CD4-positive, CD25-positive, alpha-beta regulatory T cell (primary cell): ENCODE data around the gene RPS21. TPM values are rescaled to one million over a fixed set of nuclear protein-coding genes. Genes with fewer than 3 reads are reported as not detected.
A peak's percentile ranks its signal among the peaks of the same experiment; 100 is the strongest.

ENCODE experiments used
- ATAC-seq, 2 donors: fragments of 150-1000 bp; cut with Tn5 transposase; one replicate each; pipeline ENCODE4 v1.10.0; 2021; ENCODE audit warnings: low read depth in 2 of 2, moderate number of reproducible peaks in 2 of 2, moderate library complexity in 1 of 2
- DNase-seq, 3 donors: peaks; one replicate each; pipeline versions ENCODE4 v3.0.0 to v3.0.0-alpha.2; 2012 to 2022; ENCODE audit warnings: mixed read lengths in 1 of 3
- H3K27ac ChIP-seq: one replicate; pipeline ENCODE4 v1.7.0; 2013; ENCODE audit warnings: mild to moderate bottlenecking, low read length; ENCODE audit not compliant: insufficient read depth, poor library complexity, severe bottlenecking
- H3K27me3 ChIP-seq: one replicate; pipeline ENCODE4 v1.7.0; 2013; ENCODE audit warnings: low read length; ENCODE audit not compliant: control insufficient read depth, insufficient read depth
- H3K36me3 ChIP-seq: one replicate; pipeline ENCODE4 v1.7.0; 2013; ENCODE audit warnings: mild to moderate bottlenecking, low read length, moderate library complexity; ENCODE audit not compliant: control insufficient read depth, insufficient read depth
- H3K4me1 ChIP-seq: 2 replicates; pipeline ENCODE4 v1.7.0; 2013; ENCODE audit warnings: mild to moderate bottlenecking, low read length; ENCODE audit not compliant: insufficient read depth, control insufficient read depth, poor library complexity, severe bottlenecking
- H3K4me3 ChIP-seq: one replicate; pipeline ENCODE4 v1.7.0; 2013; ENCODE audit warnings: low read depth, mild to moderate bottlenecking, low read length, moderate library complexity
- H3K9me3 ChIP-seq, 2 experiments: 1 replicate in 1 of 2; 2 replicates in 1 of 2; pipeline ENCODE4 v1.7.0; 2013; ENCODE audit warnings: low read length in 2 of 2, mild to moderate bottlenecking in 1 of 2, moderate library complexity in 1 of 2; ENCODE audit not compliant: control insufficient read depth in 2 of 2
- H3K27ac Mint-ChIP-seq, 3 donors: one replicate each; pipeline ENCODE4 v1.8.0; 2020 to 2022; ENCODE audit warnings: mild to moderate bottlenecking in 3 of 3, mixed read lengths in 3 of 3, moderate library complexity in 2 of 3
- H3K27me3 Mint-ChIP-seq: one replicate; pipeline ENCODE4 v1.8.0; 2022; ENCODE audit warnings: mild to moderate bottlenecking, mixed read lengths
- H3K36me3 Mint-ChIP-seq: one replicate; pipeline ENCODE4 v1.8.0; 2020; ENCODE audit warnings: mixed read lengths
- H3K4me1 Mint-ChIP-seq, 4 donors: one replicate each; pipeline ENCODE4 v1.8.0; 2020 to 2022; ENCODE audit warnings: mixed read lengths in 4 of 4, mild to moderate bottlenecking in 1 of 4
- H3K4me3 Mint-ChIP-seq, 4 donors: one replicate each; pipeline ENCODE4 v1.8.0; 2020 to 2022; ENCODE audit warnings: mild to moderate bottlenecking in 4 of 4, mixed read lengths in 4 of 4, moderate library complexity in 3 of 4
- H3K9me3 Mint-ChIP-seq, 7 donors: one replicate each; pipeline ENCODE4 v1.8.0; 2020 to 2022; ENCODE audit warnings: mixed read lengths in 7 of 7, mild to moderate bottlenecking in 3 of 7, moderate library complexity in 2 of 7
- polyA plus RNA-seq, 4 donors: library from polyadenylated mRNA; unstranded; fragments of 300-500 nt; fragmentation: Illumina TruSeq; gene quantifications; one replicate each; pipeline ENCODE4 v1.2.3, GENCODE V29; 2021
- total RNA-seq: library from RNA; stranded (reverse); gene quantifications from one replicate; pipeline ENCODE4 v1.2.3, GENCODE V29; 2022

Gene RPS21
- total and polyA plus RNA-seq, 5 donors from 2014 or later, result 1,945 to 3,094 (median 2,256) TPM

GRCh38 chr20:62374331-62375152 is 12.4 kb upstream of the RPS21 start:
- Mint-ChIP-seq H3K36me3 (no peaks in the 10 kb centered on the region), H3K27ac (no peak overlapping the region), H3K27me3 (peaks cover 4% of the 10 kb centered on the region), H3K4me3 (no peak overlapping the region), H3K4me1 (peaks cover 0 to 5% (median 0%) of the 10 kb centered on the region in 4 donors), H3K9me3 (no peaks in the 10 kb centered on the region)
- ATAC-seq (no peak), DNase-seq (no peak)
- no peak overlapping the region for H3K27ac ChIP-seq
- no peaks in the 10 kb centered on the region for H3K36me3 ChIP-seq
- H3K4me1 ChIP-seq, result no peaks in the 10 kb centered on the region
- no peaks in the 10 kb centered on the region for H3K9me3 ChIP-seq
- no peak overlapping the region for H3K4me3 ChIP-seq
- H3K27me3 ChIP-seq, result no peaks in the 10 kb centered on the region

DNA sequence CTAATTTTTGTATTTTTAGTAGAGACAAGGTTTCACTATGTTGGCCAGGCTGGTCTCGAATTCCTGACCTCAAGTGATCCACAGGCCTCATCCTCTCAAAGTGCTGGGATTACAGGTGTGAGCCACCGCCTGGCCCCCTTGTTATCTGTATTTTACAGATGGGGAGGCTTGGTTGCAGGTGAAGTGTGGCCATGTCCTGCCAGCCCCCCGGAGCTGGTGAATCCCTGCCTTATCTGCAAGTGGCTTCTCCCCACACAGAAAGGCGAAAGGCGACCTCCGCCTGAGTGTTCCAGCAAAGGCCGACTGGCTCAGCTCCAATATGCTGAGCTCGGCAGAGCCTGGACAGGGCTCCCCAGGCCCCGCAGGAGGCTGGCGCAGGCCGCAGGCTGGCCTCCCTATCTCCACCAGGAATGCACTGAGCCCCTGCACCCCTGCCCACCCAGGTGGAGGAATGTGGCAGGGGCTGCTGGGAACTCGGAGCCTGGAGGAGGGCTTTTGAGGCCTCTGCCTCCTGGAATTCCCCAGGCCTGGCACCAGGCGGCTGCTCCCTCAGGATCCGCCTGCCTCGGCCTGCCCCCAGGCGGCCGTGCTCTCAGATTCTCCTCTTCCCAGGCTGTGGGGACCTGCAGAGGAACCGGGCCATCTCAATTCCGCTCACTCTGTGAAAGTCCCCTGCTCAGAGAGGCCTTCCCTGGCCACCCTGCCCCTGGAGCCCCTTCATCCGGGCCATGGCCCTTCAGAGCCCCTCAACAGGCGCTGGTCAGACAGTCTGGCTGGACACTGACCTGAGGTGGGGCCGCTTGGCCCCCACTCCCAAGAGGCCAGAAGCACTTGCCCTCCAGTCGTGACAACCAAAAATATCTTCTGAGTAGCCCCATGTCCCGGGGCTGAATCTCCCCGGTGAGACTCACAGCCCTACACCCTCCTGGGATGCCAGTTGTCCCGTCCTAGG is 10.5 kb upstream of the RPS21 start:
- no peak overlapping the region for H3K27ac Mint-ChIP-seq
- DNase-seq (no peak), ATAC-seq (no peak)
- peaks cover 0 to 5% (median 0%) of the 10 kb centered on the region in 4 donors for H3K4me1 Mint-ChIP-seq
- H3K27me3 ChIP-seq, result no peaks in the 10 kb centered on the region
- no peaks in the 10 kb centered on the region for H3K36me3 Mint-ChIP-seq
- H3K36me3 ChIP-seq, result no peaks in the 10 kb centered on the region
- no peaks in the 10 kb centered on the region for H3K9me3 Mint-ChIP-seq
- no peaks in the 10 kb centered on the region for H3K4me1 ChIP-seq
- H3K27ac ChIP-seq, result no peak overlapping the region
- H3K4me3 Mint-ChIP-seq, result no peak overlapping the region
- H3K4me3 ChIP-seq, result no peak overlapping the region
- no peaks in the 10 kb centered on the region for H3K9me3 ChIP-seq
- peaks cover 4% of the 10 kb centered on the region for H3K27me3 Mint-ChIP-seq

- Histone ChIP-seq H3K36me3 (no peaks in the 10 kb centered on the region), H3K9me3 (no peaks in the 10 kb centered on the region)
- H3K27ac Mint-ChIP-seq, result peak overlapping the region in 1 of 3 donors; percentile 23
Measured at GRCh38 chr20:62377064-62377461, 9.8 kb upstream of the RPS21 start.

DNA sequence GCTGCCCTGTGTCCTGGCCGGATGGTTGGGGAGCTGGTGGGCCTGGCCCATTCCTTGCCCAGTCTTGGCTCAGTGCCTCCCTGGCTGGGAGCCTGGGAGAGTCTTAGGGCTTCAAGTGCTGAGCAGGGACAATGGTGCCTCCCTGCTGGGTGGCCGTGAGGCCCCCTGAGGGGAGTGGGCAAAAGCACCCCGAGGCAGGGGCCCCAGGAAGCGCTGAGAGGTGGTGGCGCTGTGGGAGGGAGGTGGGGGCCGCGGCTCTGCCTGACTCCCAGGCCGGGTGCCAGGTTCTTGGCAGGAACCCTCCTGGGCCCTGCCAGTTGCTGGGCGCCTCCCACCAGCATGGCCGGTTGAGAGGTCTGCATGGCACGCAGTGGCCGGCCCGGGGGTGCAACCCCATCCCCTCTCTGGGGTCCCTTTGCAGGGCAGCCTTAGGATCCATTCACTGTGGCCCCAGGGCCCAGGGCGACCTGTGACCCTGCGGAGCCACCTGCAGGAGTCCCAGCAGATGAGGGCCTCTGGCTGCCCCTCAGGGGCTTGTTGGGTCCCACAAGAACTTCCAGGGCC is 9.2 kb upstream of the RPS21 start:
- DNase-seq (no peak), ATAC-seq (no peak)
- H3K4me3 Mint-ChIP-seq, result no peak overlapping the region
- H3K27ac ChIP-seq, result no peak overlapping the region
- H3K36me3 Mint-ChIP-seq, result peaks cover 6% of the 10 kb centered on the region
- H3K27ac Mint-ChIP-seq, result no peak overlapping the region
- peaks cover 0 to 9% (median 6%) of the 10 kb centered on the region in 4 donors for H3K4me1 Mint-ChIP-seq
- no peaks in the 10 kb centered on the region for H3K27me3 ChIP-seq
- peaks cover 0 to 5% (median 1%) of the 10 kb centered on the region in 7 donors for H3K9me3 Mint-ChIP-seq
- peaks cover 4% of the 10 kb centered on the region for H3K27me3 Mint-ChIP-seq
- no peaks in the 10 kb centered on the region for H3K36me3 ChIP-seq
- H3K4me1 ChIP-seq, result peaks cover 3% of the 10 kb centered on the region
- H3K9me3 ChIP-seq, result no peaks in the 10 kb centered on the region
- H3K4me3 ChIP-seq, result no peak overlapping the region

More at GRCh38 chr20:62377064-62377461, 9.8 kb upstream of the RPS21 start:
- Histone ChIP-seq H3K4me3 (no peak overlapping the region), H3K27me3 (no peaks in the 10 kb centered on the region), H3K27ac (no peak overlapping the region), H3K4me1 (no peaks in the 10 kb centered on the region)
- Mint-ChIP-seq H3K36me3 (peaks cover 4% of the 10 kb centered on the region), H3K9me3 (peaks cover 0 to 4% (median 1%) of the 10 kb centered on the region in 7 donors), H3K4me1 (peaks cover 0 to 5% (median 3%) of the 10 kb centered on the region in 4 donors), H3K27me3 (peaks cover 4% of the 10 kb centered on the region), H3K4me3 (no peak overlapping the region)
- no peak for ATAC-seq
- no peak for DNase-seq

- Histone ChIP-seq H3K4me3 (no peak overlapping the region), H3K9me3 (no peaks in the 10 kb centered on the region), H3K27ac (no peak overlapping the region), H3K4me1 (peaks cover 4% of the 10 kb centered on the region), H3K36me3 (no peaks in the 10 kb centered on the region), H3K27me3 (no peaks in the 10 kb centered on the region)
- H3K27ac Mint-ChIP-seq, result no peak overlapping the region
- ATAC-seq (no peak), DNase-seq (no peak)
- H3K27me3 Mint-ChIP-seq, result no peaks in the 10 kb centered on the region
- peaks cover 0 to 13% (median 7%) of the 10 kb centered on the region in 4 donors for H3K4me1 Mint-ChIP-seq
- H3K36me3 Mint-ChIP-seq, result peaks cover 6% of the 10 kb centered on the region
- H3K9me3 Mint-ChIP-seq, result peaks cover 0 to 5% (median 1%) of the 10 kb centered on the region in 7 donors
- no peak overlapping the region for H3K4me3 Mint-ChIP-seq
Measured at GRCh38 chr20:62378215-62378614, 8.7 kb upstream of the RPS21 start.

DNA sequence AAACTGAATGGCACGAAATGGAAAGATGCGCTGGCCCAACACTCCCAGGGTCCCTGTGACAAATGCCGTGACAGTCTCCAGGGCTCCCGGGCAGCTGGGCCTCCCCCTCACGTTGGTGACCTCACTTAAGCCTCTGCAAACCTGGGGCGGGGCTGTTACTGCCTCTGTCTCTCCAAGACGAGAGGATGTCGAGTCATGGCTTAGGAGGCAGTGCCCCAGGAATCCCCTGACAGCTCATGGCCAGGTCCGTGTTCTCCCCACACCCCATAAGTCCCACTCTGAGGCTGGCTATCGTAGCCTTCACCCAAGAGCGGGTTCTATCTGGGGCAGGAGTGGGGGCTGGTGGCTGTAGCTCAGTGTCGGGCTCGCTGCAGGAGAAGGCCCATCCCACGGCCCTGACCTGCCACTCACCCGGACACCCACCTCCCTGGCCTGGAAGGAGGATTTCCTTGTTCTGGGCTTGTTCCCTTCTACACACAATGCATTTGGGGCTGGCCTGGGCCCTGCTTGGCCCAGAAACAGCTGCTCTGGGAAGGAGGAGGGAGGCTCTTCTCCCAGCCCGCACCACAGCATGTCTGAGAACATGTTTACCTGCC is 5.6 kb upstream of the RPS21 start:
- Histone ChIP-seq H3K27me3 (no peaks in the 10 kb centered on the region), H3K4me3 (no peak overlapping the region)

GRCh38 chr20:62381842-62382241 is 5.1 kb upstream of the RPS21 start:
- Mint-ChIP-seq H3K27me3 (no peaks in the 10 kb centered on the region), H3K4me3 (peak overlapping the region in 1 of 4 donors; percentile 82)

More for the DNA sequence above, 5.6 kb upstream of the RPS21 start:
- Histone ChIP-seq H3K36me3 (no peaks in the 10 kb centered on the region), H3K4me1 (peaks cover 16% of the 10 kb centered on the region), H3K9me3 (no peaks in the 10 kb centered on the region), H3K27ac (no peak overlapping the region)
- Mint-ChIP-seq H3K9me3 (peaks cover 0 to 5% (median 1%) of the 10 kb centered on the region in 7 donors), H3K27me3 (no peaks in the 10 kb centered on the region), H3K27ac (peak overlapping the region in 1 of 3 donors; percentile 11), H3K36me3 (peaks cover 6% of the 10 kb centered on the region), H3K4me1 (peaks cover 0 to 29% (median 19%) of the 10 kb centered on the region in 4 donors), H3K4me3 (no peak overlapping the region)
- ATAC-seq, result no peak
- no peak for DNase-seq

More at GRCh38 chr20:62381842-62382241, 5.1 kb upstream of the RPS21 start:
- H3K27ac Mint-ChIP-seq, result peak overlapping the region in 1 of 3 donors; percentile 50
- Histone ChIP-seq H3K36me3 (no peaks in the 10 kb centered on the region), H3K9me3 (no peaks in the 10 kb centered on the region), H3K4me1 (peaks cover 19% of the 10 kb centered on the region), H3K27me3 (no peaks in the 10 kb centered on the region), H3K4me3 (no peak overlapping the region), H3K27ac (no peak overlapping the region)
- DNase-seq (no peak), ATAC-seq (no peak)
- peaks cover 6% of the 10 kb centered on the region for H3K36me3 Mint-ChIP-seq
- H3K4me1 Mint-ChIP-seq, result peaks cover 0 to 31% (median 19%) of the 10 kb centered on the region in 4 donors
- H3K9me3 Mint-ChIP-seq, result peaks cover 0 to 5% (median 1%) of the 10 kb centered on the region in 7 donors
